ENCODE measurements around the gene RNF141. TPM values are rescaled to one million over a fixed set of nuclear protein-coding genes. Genes with fewer than 3 reads are reported as not detected.

RNF141 gene
- total and polyA plus RNA-seq, 10 of the 15 experiments (the other 5 are each of a cell fraction or from before 2014, with no cell fraction given): 7.6 to 36.8 (median 13.6) TPM

DNA sequence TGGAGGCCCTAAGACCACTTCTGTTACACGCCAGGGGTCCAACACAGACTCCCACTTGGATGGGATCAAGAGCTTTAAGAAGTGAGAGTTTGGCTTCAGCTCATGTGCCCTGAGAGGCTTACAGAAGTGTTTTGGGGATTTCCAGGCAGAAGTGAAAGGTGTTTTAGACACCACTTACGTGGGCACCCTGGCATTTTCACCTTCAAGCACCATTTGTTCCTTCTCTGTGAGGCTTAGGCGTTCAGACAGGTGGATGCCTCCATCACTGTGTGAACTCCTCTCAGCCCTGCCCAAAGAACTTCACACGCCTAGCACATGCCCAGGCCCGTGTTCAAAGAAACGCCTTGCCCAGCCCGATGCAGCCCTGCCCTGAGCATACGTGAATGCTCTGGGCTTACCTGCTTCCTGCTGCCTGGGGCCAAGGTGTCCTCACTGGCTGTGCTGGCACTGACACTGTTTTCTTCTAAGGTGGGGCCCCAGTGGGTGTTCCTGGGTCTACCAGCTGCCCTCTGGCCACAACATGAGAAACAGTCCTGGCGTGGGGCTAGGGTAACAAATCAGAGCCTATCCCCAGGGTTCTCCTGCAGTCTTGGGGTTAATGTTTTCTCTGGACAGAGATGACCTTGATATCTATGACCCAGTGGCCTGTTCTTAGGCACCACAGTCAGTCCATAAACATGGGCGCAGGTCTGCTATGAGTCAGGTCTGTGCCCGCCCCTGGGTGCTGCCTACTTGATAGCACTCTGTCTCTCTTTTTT is 51.9 kb downstream of the RNF141 start (continued):
- TF ChIP-seq BHLHE40 (IDR thresholded peaks at IDR 0.05; ENCODE audit: borderline replicate concordance in 1 of 2, low read depth in 2 of 2, low read length in 1 of 2) (peak; percentile 55 to 72; a peak in 3 of 4 replicates), ZNF622 (IDR thresholded peaks at IDR 0.05) (no peak), ZSCAN29 (IDR thresholded peaks at IDR 0.05) (no peak), SMC3 (IDR thresholded peaks at IDR 0.05; ENCODE audit: borderline replicate concordance, low read length) (no peak), DPF2 (IDR thresholded peaks at IDR 0.05) (peak; percentile 83), KAT2A (conservative IDR thresholded peaks at IDR 0.05; ENCODE audit: control insufficient read depth, low read depth, low read length) (no peak), TAF1 (IDR thresholded peaks at IDR 0.05; ENCODE audit: borderline replicate concordance, low read depth, low read length) (no peak), SP1 (IDR thresholded peaks at IDR 0.05; ENCODE audit: low read depth, low read length) (no peak), CBFB (IDR thresholded peaks at IDR 0.05; ENCODE audit: low read depth) (no peak), LARP7 (IDR thresholded peaks at IDR 0.05) (0 out of 2 replicates have a peak, but pooled peaks have one; percentile 39)
- TF ChIP-seq, protein P1, sequence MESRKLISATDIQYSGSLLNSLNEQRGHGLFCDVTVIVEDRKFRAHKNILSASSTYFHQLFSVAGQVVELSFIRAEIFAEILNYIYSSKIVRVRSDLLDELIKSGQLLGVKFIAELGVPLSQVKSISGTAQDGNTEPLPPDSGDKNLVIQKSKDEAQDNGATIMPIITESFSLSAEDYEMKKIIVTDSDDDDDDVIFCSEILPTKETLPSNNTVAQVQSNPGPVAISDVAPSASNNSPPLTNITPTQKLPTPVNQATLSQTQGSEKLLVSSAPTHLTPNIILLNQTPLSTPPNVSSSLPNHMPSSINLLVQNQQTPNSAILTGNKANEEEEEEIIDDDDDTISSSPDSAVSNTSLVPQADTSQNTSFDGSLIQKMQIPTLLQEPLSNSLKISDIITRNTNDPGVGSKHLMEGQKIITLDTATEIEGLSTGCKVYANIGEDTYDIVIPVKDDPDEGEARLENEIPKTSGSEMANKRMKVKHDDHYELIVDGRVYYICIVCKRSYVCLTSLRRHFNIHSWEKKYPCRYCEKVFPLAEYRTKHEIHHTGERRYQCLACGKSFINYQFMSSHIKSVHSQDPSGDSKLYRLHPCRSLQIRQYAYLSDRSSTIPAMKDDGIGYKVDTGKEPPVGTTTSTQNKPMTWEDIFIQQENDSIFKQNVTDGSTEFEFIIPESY (IDR thresholded peaks at IDR 0.05): no peak
- TF ChIP-seq, protein P2, sequence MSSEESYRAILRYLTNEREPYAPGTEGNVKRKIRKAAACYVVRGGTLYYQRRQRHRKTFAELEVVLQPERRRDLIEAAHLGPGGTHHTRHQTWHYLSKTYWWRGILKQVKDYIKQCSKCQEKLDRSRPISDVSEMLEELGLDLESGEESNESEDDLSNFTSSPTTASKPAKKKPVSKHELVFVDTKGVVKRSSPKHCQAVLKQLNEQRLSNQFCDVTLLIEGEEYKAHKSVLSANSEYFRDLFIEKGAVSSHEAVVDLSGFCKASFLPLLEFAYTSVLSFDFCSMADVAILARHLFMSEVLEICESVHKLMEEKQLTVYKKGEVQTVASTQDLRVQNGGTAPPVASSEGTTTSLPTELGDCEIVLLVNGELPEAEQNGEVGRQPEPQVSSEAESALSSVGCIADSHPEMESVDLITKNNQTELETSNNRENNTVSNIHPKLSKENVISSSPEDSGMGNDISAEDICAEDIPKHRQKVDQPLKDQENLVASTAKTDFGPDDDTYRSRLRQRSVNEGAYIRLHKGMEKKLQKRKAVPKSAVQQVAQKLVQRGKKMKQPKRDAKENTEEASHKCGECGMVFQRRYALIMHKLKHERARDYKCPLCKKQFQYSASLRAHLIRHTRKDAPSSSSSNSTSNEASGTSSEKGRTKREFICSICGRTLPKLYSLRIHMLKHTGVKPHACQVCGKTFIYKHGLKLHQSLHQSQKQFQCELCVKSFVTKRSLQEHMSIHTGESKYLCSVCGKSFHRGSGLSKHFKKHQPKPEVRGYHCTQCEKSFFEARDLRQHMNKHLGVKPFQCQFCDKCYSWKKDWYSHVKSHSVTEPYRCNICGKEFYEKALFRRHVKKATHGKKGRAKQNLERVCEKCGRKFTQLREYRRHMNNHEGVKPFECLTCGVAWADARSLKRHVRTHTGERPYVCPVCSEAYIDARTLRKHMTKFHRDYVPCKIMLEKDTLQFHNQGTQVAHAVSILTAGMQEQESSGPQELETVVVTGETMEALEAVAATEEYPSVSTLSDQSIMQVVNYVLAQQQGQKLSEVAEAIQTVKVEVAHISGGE (CRISPR knock-in tag; IDR thresholded peaks at IDR 0.05): no peak
- TF ChIP-seq, protein P3, sequence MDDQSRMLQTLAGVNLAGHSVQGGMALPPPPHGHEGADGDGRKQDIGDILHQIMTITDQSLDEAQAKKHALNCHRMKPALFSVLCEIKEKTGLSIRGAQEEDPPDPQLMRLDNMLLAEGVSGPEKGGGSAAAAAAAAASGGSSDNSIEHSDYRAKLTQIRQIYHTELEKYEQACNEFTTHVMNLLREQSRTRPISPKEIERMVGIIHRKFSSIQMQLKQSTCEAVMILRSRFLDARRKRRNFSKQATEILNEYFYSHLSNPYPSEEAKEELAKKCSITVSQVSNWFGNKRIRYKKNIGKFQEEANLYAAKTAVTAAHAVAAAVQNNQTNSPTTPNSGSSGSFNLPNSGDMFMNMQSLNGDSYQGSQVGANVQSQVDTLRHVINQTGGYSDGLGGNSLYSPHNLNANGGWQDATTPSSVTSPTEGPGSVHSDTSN (IDR thresholded peaks at IDR 0.05; ENCODE audit: insufficient replicate concordance, low read depth, low read length): no peak
- TF ChIP-seq, protein P4, sequence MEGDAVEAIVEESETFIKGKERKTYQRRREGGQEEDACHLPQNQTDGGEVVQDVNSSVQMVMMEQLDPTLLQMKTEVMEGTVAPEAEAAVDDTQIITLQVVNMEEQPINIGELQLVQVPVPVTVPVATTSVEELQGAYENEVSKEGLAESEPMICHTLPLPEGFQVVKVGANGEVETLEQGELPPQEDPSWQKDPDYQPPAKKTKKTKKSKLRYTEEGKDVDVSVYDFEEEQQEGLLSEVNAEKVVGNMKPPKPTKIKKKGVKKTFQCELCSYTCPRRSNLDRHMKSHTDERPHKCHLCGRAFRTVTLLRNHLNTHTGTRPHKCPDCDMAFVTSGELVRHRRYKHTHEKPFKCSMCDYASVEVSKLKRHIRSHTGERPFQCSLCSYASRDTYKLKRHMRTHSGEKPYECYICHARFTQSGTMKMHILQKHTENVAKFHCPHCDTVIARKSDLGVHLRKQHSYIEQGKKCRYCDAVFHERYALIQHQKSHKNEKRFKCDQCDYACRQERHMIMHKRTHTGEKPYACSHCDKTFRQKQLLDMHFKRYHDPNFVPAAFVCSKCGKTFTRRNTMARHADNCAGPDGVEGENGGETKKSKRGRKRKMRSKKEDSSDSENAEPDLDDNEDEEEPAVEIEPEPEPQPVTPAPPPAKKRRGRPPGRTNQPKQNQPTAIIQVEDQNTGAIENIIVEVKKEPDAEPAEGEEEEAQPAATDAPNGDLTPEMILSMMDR (IDR thresholded peaks at IDR 0.05 in 2 of 3, conservative IDR thresholded peaks at IDR 0.05 in 1 of 3; ENCODE audit: control insufficient read depth in 2 of 3, extremely low read depth in 1 of 3, insufficient read depth in 1 of 3, low read depth in 3 of 3, low read length in 3 of 3): no peak
- TF ChIP-seq, protein P5, sequence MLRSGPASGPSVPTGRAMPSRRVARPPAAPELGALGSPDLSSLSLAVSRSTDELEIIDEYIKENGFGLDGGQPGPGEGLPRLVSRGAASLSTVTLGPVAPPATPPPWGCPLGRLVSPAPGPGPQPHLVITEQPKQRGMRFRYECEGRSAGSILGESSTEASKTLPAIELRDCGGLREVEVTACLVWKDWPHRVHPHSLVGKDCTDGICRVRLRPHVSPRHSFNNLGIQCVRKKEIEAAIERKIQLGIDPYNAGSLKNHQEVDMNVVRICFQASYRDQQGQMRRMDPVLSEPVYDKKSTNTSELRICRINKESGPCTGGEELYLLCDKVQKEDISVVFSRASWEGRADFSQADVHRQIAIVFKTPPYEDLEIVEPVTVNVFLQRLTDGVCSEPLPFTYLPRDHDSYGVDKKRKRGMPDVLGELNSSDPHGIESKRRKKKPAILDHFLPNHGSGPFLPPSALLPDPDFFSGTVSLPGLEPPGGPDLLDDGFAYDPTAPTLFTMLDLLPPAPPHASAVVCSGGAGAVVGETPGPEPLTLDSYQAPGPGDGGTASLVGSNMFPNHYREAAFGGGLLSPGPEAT (IDR thresholded peaks at IDR 0.05; ENCODE audit: low read depth): peak; percentile 68; the same call in 1 of the 2 replicates
- TF ChIP-seq, protein P6, sequence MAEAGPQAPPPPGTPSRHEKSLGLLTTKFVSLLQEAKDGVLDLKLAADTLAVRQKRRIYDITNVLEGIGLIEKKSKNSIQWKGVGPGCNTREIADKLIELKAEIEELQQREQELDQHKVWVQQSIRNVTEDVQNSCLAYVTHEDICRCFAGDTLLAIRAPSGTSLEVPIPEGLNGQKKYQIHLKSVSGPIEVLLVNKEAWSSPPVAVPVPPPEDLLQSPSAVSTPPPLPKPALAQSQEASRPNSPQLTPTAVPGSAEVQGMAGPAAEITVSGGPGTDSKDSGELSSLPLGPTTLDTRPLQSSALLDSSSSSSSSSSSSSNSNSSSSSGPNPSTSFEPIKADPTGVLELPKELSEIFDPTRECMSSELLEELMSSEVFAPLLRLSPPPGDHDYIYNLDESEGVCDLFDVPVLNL (IDR thresholded peaks at IDR 0.05; ENCODE audit: low read depth, low read length): no peak

All from GM12878 (cell line).